Skeletal muscle tissue (tissue), 4 donors: ENCODE measurements around the gene CD300H. TPM values are rescaled to one million over a fixed set of nuclear protein-coding genes. Genes with fewer than 3 reads are reported as not detected.
A peak's percentile ranks its signal among the peaks of the same experiment; 100 is the strongest.

ENCODE experiments used
- H3K27ac ChIP-seq: one replicate; pipeline ENCODE4 v1.7.0; 2013; ENCODE audit warnings: mild to moderate bottlenecking, low read depth, low read length, inconsistent platforms
- H3K27me3 ChIP-seq, 3 donors: one replicate each; pipeline ENCODE4 v1.7.0; 2013; ENCODE audit warnings: low read length in 3 of 3; ENCODE audit not compliant: control insufficient read depth in 3 of 3, insufficient read depth in 3 of 3
- H3K36me3 ChIP-seq, 3 donors: one replicate each; pipeline ENCODE4 v1.7.0; 2013; ENCODE audit warnings: low read length in 3 of 3; ENCODE audit not compliant: control insufficient read depth in 3 of 3, insufficient read depth in 3 of 3
- H3K4me1 ChIP-seq, 3 donors: one replicate each; pipeline ENCODE4 v1.7.0; 2013; ENCODE audit warnings: low read length in 3 of 3, mild to moderate bottlenecking in 3 of 3; ENCODE audit not compliant: control insufficient read depth in 3 of 3, insufficient read depth in 3 of 3
- H3K4me3 ChIP-seq, 3 donors: one replicate each; pipeline ENCODE4 v1.7.0; 2013; ENCODE audit warnings: low read length in 3 of 3
- H3K9ac ChIP-seq, 3 donors: one replicate each; pipeline ENCODE4 v1.7.0; 2013; ENCODE audit warnings: low read length in 3 of 3, mild to moderate bottlenecking in 3 of 3, moderate library complexity in 2 of 3, low read depth in 1 of 3
- H3K9me3 ChIP-seq, 3 donors: one replicate each; pipeline ENCODE4 v1.7.0; 2013; ENCODE audit warnings: low read length in 3 of 3; ENCODE audit not compliant: control insufficient read depth in 3 of 3
- total RNA-seq: library from RNA; depleted of rRNA; stranded (reverse); fragments of >200 nt; gene quantifications from one replicate; pipeline ENCODE4 v1.2.3, GENCODE V29; 2014
- donor health status: Osteomylitis.

CD300H gene
- total RNA-seq, 1 donor from 2014 or later: not detected

DNA sequence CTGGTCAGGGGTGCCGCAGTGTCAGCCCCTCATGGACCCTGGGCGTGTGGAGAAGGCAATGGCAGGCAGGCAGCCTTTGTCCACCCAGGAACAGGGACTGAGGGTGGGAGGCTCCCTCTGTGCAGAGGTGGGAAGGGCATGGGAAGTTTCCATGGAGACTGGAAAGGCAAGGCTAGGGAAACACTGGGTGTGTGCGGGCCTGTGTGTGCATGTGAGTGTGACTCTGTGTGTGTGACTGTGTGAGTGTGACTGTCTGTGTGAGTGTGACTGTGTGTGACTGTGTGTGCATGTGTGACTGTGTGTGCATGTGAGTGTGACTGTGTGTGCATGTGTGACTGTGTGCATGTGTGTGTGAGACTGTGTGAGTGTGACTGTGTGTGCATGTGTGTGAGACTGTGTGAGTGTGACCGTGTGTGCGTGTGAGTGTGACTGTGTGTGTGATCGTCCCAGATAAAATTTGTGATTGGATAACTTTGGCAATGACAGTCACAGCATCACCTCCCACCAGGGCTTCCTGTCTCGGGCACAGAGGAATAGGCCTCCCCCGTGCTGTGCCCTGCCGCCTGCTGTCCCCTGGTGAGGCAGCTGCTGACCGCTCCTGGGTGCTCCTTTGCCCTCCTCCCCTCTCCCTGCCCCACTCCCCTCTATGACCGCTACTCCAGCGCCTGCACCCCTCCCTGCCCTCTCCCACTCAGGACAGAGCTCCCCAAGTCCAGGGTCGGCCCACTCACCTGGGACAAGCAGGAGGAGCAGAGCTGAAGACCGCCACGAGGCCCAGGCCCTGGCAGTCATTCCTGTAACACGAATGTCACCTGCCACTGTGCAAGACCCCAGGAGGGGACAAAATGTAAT lies 22.1 kb downstream of the CD300H start:
- Histone ChIP-seq H3K36me3 (no peaks in the 10 kb centered on the region), H3K4me1 (no peaks in the 10 kb centered on the region), H3K9ac (no peak overlapping the region), H3K9me3 (no peaks in the 10 kb centered on the region), H3K27ac (no peak overlapping the region), H3K27me3 (peaks cover 0 to 22% (median 10%) of the 10 kb centered on the region in 3 donors), H3K4me3 (peak overlapping the region in 1 of 3 donors; percentile 30)

DNA sequence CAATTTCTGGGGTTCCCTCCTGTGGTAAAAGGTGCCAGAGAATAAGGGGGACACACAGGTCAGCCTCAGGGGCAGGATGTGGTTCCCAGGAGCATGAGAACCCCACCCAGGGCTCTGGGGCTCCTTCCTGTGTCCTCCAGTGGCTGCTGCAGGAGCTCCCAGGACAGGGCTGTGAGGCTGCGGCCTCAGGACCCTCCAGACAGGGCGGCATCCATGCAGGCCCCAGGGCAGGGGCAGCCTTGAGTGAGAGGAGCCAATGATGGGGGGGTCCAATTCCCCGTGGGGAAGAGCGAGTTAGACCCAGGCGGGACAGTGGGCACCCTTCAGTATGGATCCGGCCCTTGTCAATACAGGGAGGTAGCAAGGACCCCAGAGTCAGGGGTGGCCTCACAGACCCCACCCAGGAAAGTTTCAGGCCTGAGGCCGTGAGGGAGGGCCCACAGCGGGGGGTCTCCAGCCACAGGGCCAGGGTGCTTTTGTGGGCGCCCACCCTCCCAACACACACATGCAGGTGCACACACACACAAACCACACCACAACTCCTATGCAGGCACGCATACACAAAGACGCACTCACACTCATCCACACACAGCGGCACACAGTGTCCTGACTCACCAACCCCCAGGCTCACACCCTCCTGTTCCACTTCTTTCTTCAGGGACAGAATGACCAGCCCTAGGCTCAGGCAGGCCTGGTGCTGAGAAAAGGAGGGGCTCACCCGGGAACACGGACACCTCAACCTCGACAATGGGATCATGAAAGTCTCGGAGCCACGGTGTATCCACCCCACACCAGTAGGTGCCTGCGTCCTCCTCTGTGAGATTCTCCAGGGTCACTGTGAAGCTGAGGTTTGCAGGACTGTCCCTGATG lies 23.2 kb downstream of the CD300H start:
- Histone ChIP-seq H3K4me1 (no peaks in the 10 kb centered on the region), H3K9me3 (no peaks in the 10 kb centered on the region), H3K9ac (no peak overlapping the region), H3K27ac (no peak overlapping the region), H3K27me3 (peaks cover 0 to 14% (median 8%) of the 10 kb centered on the region in 3 donors), H3K4me3 (no peak overlapping the region), H3K36me3 (no peaks in the 10 kb centered on the region)

DNA sequence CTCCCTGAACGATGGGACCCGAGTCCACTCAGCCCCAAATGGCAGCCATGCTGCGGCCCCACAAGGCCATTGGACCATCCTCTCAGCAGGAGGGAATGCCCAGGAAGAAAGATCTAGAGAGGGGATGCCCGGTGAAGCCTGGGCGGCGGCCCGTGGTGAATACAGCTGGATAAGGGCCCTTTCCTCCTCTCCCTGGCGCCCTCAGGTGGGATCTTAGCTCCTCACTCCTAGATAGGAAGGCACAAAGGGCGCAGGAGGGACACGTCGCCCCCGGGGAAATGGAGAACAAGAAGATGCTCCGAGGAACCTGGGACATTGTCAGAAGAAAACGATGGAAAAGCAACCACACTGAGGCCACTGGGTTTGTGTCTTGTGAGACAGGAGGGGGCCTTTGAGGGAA lies 23.9 kb downstream of the CD300H start:
- Histone ChIP-seq H3K9me3 (no peaks in the 10 kb centered on the region), H3K4me1 (no peaks in the 10 kb centered on the region), H3K27ac (no peak overlapping the region), H3K9ac (no peak overlapping the region), H3K4me3 (no peak overlapping the region), H3K27me3 (peaks cover 0 to 10% (median 9%) of the 10 kb centered on the region in 3 donors), H3K36me3 (no peaks in the 10 kb centered on the region)

DNA sequence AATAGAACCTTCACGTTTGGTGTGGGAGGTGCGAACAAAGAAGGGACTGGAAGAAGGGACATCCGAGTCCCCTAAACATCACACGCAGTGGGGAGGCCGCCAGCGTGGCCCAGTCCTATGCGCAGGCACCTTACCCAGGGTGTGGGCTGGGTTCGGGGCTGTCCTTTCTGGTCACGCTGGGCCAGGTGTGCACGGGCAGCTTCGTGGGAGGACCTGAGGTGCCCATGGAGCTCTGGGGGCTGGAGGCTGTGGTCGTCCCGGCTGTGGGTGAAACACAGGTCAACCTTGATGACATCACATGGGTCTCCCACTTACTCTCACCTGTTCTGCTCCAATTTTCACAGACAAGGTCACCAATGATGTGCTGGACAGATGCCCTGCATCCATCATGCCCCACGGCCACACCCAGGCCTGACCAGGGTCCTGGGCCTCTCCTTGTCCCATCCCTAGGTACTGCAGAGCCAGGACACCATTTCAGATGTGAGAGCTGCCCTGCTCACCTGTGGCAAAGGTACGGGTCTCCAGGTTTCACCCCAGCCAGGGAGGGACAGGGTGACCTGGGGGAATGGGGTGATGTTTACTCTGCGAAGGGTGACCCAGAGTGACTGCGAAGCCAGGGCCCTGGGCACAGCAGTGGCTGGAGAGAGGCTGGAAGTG lies 24.5 kb downstream of the CD300H start:
- Histone ChIP-seq H3K27me3 (peaks cover 0 to 9% (median 9%) of the 10 kb centered on the region in 3 donors), H3K36me3 (no peaks in the 10 kb centered on the region), H3K4me3 (no peak overlapping the region), H3K9ac (no peak overlapping the region), H3K9me3 (no peaks in the 10 kb centered on the region), H3K4me1 (no peaks in the 10 kb centered on the region), H3K27ac (no peak overlapping the region)

DNA sequence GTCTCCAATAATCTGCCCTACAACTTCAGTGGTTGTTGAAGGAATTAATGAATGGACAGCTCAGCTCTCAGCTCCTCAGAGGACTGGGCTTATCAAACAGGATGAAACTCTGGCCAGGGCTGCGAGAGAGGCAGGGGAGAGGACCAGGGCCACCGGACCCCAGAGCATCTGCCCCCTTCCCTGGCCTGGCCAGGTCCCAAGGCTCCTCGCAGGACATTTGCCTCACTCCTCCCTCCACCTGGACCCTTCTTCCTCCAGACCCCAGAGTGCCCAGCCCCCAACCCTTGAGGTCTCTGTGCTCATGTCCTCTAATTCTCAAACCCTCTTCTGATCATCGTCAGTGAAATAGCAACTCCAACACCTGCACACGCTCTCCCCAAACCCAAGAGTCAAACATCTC lies 25.1 kb downstream of the CD300H start:
- Histone ChIP-seq H3K9me3 (no peaks in the 10 kb centered on the region), H3K9ac (no peak overlapping the region), H3K4me1 (no peaks in the 10 kb centered on the region), H3K27me3 (peaks cover 0 to 9% (median 7%) of the 10 kb centered on the region in 3 donors), H3K4me3 (no peak overlapping the region), H3K27ac (no peak overlapping the region), H3K36me3 (no peaks in the 10 kb centered on the region)

DNA sequence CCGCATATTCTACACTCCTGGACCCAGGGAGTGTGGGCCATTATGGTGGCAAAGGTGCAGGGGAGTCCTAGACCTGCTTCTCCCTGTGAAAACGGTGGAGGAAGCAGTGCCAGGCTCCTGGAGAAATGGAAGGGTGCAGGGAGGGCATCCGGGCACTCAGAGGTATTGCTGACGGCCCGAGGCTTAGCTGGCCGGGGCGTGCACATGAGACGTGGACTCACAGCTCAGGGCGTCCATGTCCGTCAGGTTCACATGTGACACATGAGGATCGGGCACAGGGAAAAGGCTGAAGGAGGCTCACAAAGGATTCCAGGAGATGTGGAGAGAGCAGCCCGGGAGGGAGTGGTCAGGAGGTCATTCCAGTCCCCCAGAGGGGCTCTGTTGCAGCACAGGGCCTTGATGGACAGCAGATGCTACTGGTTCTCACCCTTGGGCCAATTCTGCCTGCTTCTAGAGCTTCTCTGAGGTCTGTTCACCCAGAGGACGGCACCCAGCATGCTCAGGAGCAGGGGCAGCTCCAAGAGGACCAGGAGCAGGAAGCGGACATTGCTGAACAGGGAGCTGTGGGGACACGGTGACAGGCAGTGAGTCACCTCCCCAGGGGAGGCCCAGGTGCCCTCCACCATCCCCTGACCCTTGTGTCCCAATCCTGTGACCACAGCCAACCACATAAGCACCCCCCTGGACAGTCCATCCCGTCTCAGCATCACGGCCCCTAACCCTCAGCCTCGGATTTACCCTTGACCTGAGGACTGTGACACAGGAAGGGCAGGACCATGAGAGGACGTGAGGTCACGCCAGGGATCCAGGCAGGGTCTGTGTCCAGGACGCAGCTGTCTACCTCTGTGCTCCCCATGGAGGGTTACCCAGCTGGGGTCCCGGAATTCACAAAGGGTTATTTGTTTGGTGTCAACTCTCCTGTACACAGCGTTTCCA lies 25.9 kb downstream of the CD300H start:
- Histone ChIP-seq H3K36me3 (no peaks in the 10 kb centered on the region), H3K9me3 (no peaks in the 10 kb centered on the region), H3K9ac (no peak overlapping the region), H3K4me1 (no peaks in the 10 kb centered on the region), H3K27ac (no peak overlapping the region), H3K27me3 (peaks cover 0 to 9% (median 7%) of the 10 kb centered on the region in 3 donors), H3K4me3 (no peak overlapping the region)

DNA sequence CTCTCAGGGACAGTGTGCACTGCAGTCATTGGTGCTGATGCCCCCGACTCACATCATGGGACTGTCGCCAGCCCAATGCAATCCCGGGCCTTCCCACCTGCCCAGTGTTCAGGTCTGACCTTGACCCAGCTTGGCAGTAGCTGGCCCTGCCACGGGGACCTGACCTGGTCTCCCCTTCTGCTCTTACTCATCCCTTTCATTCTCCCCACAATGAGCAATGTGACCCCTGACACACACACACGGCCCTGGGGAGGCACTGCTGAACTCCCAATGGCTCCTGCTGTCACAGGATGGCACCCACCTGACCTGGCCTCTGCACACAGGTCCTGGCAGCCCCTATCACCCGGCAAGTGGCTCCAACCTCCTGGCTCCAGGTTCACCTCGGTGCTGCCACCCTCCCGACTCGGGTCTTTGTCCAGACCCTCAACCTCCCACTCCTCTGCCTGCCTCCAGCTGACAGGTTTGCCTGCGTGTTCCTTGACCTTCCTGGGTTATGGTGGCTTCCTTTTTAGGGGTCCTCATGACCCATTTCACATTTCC lies 28.0 kb downstream of the CD300H start:
- Histone ChIP-seq H3K9me3 (no peaks in the 10 kb centered on the region), H3K27ac (no peak overlapping the region), H3K4me3 (no peak overlapping the region), H3K4me1 (no peaks in the 10 kb centered on the region), H3K36me3 (no peaks in the 10 kb centered on the region), H3K9ac (no peak overlapping the region), H3K27me3 (peaks cover 0 to 9% (median 7%) of the 10 kb centered on the region in 3 donors)

DNA sequence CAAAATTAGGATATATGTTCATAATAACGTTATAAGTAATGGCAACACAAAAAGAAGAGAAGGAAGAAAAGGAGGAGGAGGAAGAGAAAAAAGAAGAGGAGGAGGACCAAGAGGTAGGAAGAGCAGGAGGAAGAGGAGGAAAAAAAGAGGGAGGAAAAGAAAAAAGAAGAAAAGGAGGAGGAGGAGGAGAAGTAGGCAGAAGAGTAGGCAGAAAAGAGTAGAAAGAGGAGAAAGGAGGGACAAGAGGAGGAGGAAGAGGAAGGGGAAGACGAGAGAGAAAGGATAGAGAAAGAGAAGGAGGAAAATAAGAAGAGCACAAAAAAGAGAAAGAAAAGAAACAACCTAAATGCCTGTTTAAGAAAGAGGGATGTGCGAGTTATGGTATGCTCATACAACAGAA lies 30.4 kb downstream of the CD300H start:
- Histone ChIP-seq H3K9me3 (no peaks in the 10 kb centered on the region), H3K27me3 (peaks cover 0 to 9% (median 3%) of the 10 kb centered on the region in 3 donors), H3K9ac (no peak overlapping the region), H3K36me3 (no peaks in the 10 kb centered on the region), H3K27ac (no peak overlapping the region), H3K4me3 (no peak overlapping the region), H3K4me1 (peaks cover 0 to 6% (median 0%) of the 10 kb centered on the region in 3 donors)

DNA sequence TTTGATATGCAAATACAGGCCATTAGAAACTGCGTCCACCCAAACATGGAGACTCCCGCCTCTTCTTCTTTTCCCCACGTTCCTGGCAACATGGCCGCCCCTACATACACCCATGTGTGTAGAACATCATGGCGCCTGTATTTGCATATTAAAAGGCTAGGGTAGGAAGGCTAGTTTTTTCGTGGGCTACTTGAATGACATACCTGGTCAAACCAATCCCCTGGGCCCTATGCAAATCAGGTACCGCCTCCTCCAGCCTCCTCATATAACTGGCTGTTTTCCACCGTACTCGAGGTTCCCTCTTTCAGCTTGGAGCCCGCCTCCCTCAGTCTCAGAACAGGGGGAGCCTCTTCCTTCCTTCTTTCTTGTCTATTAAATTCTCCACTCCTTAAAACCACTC lies 35.2 kb downstream of the CD300H start:
- Histone ChIP-seq H3K27ac (no peak overlapping the region), H3K4me1 (peaks cover 0 to 6% (median 0%) of the 10 kb centered on the region in 3 donors), H3K9me3 (no peaks in the 10 kb centered on the region), H3K27me3 (no peaks in the 10 kb centered on the region), H3K9ac (no peak overlapping the region), H3K36me3 (no peaks in the 10 kb centered on the region), H3K4me3 (no peak overlapping the region)
